Thyroid gland (tissue), 4 donors: Measurements from ENCODE around the gene HMGN5. TPM values are rescaled to one million over a fixed set of nuclear protein-coding genes. Genes with fewer than 3 reads are reported as not detected.
A peak's percentile ranks its signal among the peaks of the same experiment; 100 is the strongest.

Experiments
- DNase-seq, 2 donors: peaks; one replicate each; pipeline ENCODE4 v3.0.0-alpha.2; 2019
- H3K27ac ChIP-seq, 3 donors: fragments of 200-600 bp; sonication (generic); 1 replicate in 2 of 3; 2 replicates in 1 of 3; pipeline ENCODE4 v1.5.1; 2016 to 2019; ENCODE audit warnings: mild to moderate bottlenecking in 1 of 3, moderate library complexity in 1 of 3
- H3K27me3 ChIP-seq: fragments of 200-600 bp; sonication (generic); one replicate; pipeline ENCODE4 v1.5.1; 2019
- H3K36me3 ChIP-seq, 2 donors: fragments of 200-600 bp; sonication (generic); one replicate each; pipeline ENCODE4 v1.5.1; 2016 to 2019
- H3K4me1 ChIP-seq, 2 donors: fragments of 200-600 bp; sonication (generic); one replicate each; pipeline ENCODE4 v1.5.1; 2017 to 2019
- H3K4me3 ChIP-seq, 3 donors: fragments of 200-600 bp; sonication (generic); replicated peaks in 1 of 3; 1 replicate in 2 of 3; 2 replicates in 1 of 3; pipeline ENCODE4 v1.5.1; 2016; ENCODE audit warnings: mild to moderate bottlenecking in 1 of 3
- H3K9me3 ChIP-seq: fragments of 200-600 bp; sonication (generic); one replicate; pipeline ENCODE4 v1.5.1; 2017
- CTCF ChIP-seq, 6 experiments: fragments of 200-600 bp in 3 of 6; fragments of 450-650 bp in 3 of 6; sonication (generic) in 3 of 6; IDR thresholded peaks; one replicate each; pipeline ENCODE4 v1.5.1; 2016 to 2019; ENCODE audit warnings: antibody characterized with exemption in 6 of 6, mild to moderate bottlenecking in 2 of 6, inconsistent platforms in 1 of 6, moderate library complexity in 1 of 6
- POLR2A ChIP-seq, 2 donors: fragments of 450-650 bp; IDR thresholded peaks; one replicate each; pipeline ENCODE4 v1.6.1; 2017; ENCODE audit warnings: antibody characterized with exemption in 2 of 2, mild to moderate bottlenecking in 2 of 2, moderate library complexity in 1 of 2
- WGBS, 2 donors: methylation state at CpG; one replicate each; pipeline ENCODE4 v1.1.5; 2017; 5-methylcytosine and 5-hydroxymethylcytosine counted together
- intact Hi-C: fragments of 100-400 bp; cut with DNase I; formaldehyde crosslinking; loops from one replicate; pipeline ENCODE4 v1.15.1; 2023
- total RNA-seq, 4 donors: library from RNA; depleted of rRNA; stranded (reverse); fragments of >200 nt; gene quantifications; one replicate each; pipeline ENCODE4 v1.2.3, GENCODE V29; 2016

Gene HMGN5, protein sequence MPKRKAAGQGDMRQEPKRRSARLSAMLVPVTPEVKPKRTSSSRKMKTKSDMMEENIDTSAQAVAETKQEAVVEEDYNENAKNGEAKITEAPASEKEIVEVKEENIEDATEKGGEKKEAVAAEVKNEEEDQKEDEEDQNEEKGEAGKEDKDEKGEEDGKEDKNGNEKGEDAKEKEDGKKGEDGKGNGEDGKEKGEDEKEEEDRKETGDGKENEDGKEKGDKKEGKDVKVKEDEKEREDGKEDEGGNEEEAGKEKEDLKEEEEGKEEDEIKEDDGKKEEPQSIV
- total RNA-seq = 10 to 100 TPM in 1 of 4 donors, 1 to 10 TPM in 3; 3.1 to 11.5 (median 8.4) TPM

GRCh38 chrX:81201671-81202455 lies at the start of gene HMGN5, which contains the start of gene SH3BGRL:
TSS of gene HMGN5 (minus strand) at chrX:81201913. CDS start at chrX:81121549, 80,364 bp downstream.
TSS of gene SH3BGRL (plus strand) at chrX:81202102. CDS start at chrX:81202201, 99 bp downstream.
- Histone ChIP-seq H3K27me3 (no peaks in the 10 kb centered on the region), H3K4me3 (peak within 1 kb of the TSS in 2 of 3 donors; percentile 29 to 39), H3K9me3 (no peaks in the 10 kb centered on the region), H3K4me1 (peaks cover 0 to 4% of the 10 kb centered on the region in 2 donors), H3K36me3 (no peaks in the 10 kb centered on the region), H3K27ac (peak within 1 kb of the TSS; percentile 46 to 76 (median 61))
- WGBS, 2 donors = 0% methylated on average over 22 to 23 of the region's 23 CpGs
- DNase-seq = peak; percentile 84
- intact Hi-C loops = no loop called here
- TF ChIP-seq POLR2A (IDR thresholded peaks at IDR 0.05) (peak in 1 of 2 donors; percentile 57), CTCF (IDR thresholded peaks at IDR 0.05) (peak in 1 of 6 experiments; percentile 25)

- Histone ChIP-seq H3K9me3 (no peaks in the 10 kb centered on the region), H3K36me3 (no peaks in the 10 kb centered on the region), H3K27ac (no peak overlapping the region), H3K4me1 (no peaks in the 10 kb centered on the region), H3K4me3 (no peak overlapping the region), H3K27me3 (no peaks in the 10 kb centered on the region)
- no peak for TF ChIP-seq CTCF (IDR thresholded peaks at IDR 0.05)
- no peak for DNase-seq
- intact Hi-C loops = no loop called here
- 94 to 100% methylated on average over 2 to 7 of the region's 7 CpGs for WGBS, 2 donors
Observed at GRCh38 chrX:81241753-81242152, 40.0 kb upstream of the HMGN5 start.

DNA sequence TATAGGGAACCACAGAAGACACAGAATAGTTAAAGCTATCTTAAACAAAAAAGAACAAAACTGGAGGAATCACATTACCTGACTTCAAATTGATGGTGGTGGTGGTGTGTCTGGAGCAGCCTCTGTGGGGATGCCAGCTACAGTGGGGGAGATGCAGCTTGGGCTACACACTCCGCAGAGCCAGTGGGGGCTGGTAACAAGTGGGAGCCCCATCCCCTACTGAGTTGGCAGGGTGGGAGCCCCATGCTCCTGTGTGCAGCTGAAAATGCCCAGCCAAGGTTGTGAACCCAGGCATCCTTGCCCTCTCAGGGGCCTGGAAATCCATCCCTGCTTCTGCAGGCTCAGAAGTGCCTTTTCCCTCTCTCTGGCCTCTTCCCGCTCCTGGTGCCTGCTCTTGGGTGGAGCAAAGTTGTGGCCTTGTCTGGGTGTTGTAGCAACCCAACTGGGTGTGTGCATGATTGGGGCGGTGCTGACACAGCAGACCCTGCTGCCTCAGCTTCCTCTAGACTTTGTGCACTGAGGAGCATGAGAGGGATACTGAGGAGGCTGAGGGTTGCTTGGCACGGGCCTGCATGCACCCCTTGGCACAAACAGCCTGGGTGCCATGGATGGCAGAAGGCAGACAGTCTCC lies 39.1 kb upstream of the HMGN5 start:
- Histone ChIP-seq H3K4me3 (no peak overlapping the region), H3K27me3 (no peaks in the 10 kb centered on the region), H3K27ac (no peak overlapping the region), H3K36me3 (no peaks in the 10 kb centered on the region), H3K9me3 (no peaks in the 10 kb centered on the region), H3K4me1 (no peaks in the 10 kb centered on the region)
- no peak for TF ChIP-seq CTCF (IDR thresholded peaks at IDR 0.05)
- TF ChIP-seq POLR2A (IDR thresholded peaks at IDR 0.05) = no peak
- 94 to 100% methylated on average over 2 of the region's 4 CpGs for WGBS, 2 donors
- intact Hi-C loops = no loop called here
- DNase-seq = no peak

- DNase-seq = no peak
Observed at GRCh38 chrX:81238166-81238565, 36.5 kb upstream of the HMGN5 start.

More at GRCh38 chrX:81238166-81238565, 36.5 kb upstream of the HMGN5 start:
- 100% methylated on average over 1 of the region's 4 CpGs for WGBS, 2 donors
- no peaks in the 10 kb centered on the region for H3K9me3 ChIP-seq
- H3K36me3 ChIP-seq = no peaks in the 10 kb centered on the region
- H3K27me3 ChIP-seq = no peaks in the 10 kb centered on the region
- TF ChIP-seq POLR2A (IDR thresholded peaks at IDR 0.05) (no peak), CTCF (IDR thresholded peaks at IDR 0.05) (no peak)
- no peak overlapping the region for H3K4me3 ChIP-seq
- intact Hi-C loops = no loop called here
- H3K4me1 ChIP-seq = no peaks in the 10 kb centered on the region
- no peak overlapping the region for H3K27ac ChIP-seq
